Activated T-cell treated with anti-CD3 and anti-CD28 coated beads, Interleukin-2, amount 50 U/mL, for 1 hour (primary cell): ENCODE data around the gene HLA-F.
A peak's percentile ranks its signal among the peaks of the same experiment; 100 is the strongest.

Experiments
- DNase-seq: peaks from one replicate; pipeline ENCODE4 v3.0.0-alpha.2; 2020

The HLA-F gene

GRCh38 chr6:29724937-29725869 is 2.0 kb downstream of the HLA-F start:
- DNase-seq, result no peak

- no peak for DNase-seq
Observed at GRCh38 chr6:29726001-29726400, 2.8 kb downstream of the HLA-F start.

- no peak for DNase-seq
Observed at GRCh38 chr6:29726571-29727194, 3.4 kb downstream of the HLA-F start.

GRCh38 chr6:29727637-29728036 is 4.4 kb downstream of the HLA-F start:
- no peak for DNase-seq

- no peak for DNase-seq
Observed at GRCh38 chr6:29728173-29728874, 5.1 kb downstream of the HLA-F start.

- DNase-seq, result no peak
Observed at GRCh38 chr6:29728875-29729270, 5.6 kb downstream of the HLA-F start.

GRCh38 chr6:29729774-29730328 is 6.6 kb downstream of the HLA-F start:
- DNase-seq, result no peak

- no peak for DNase-seq
Observed at GRCh38 chr6:29730575-29731126, 7.4 kb downstream of the HLA-F start.

- DNase-seq, result no peak
Observed at GRCh38 chr6:29731281-29731680, 8.0 kb downstream of the HLA-F start.

GRCh38 chr6:29733057-29733456 is 9.8 kb downstream of the HLA-F start:
- no peak for DNase-seq

GRCh38 chr6:29734046-29735018 is 11.1 kb downstream of the HLA-F start:
- DNase-seq, result no peak

GRCh38 chr6:29736563-29736962 is 13.3 kb downstream of the HLA-F start:
- DNase-seq, result no peak

- peak; percentile 68 for DNase-seq
Observed at GRCh38 chr6:29737707-29738630, 14.7 kb downstream of the HLA-F start.

GRCh38 chr6:29739136-29739881 is 16.1 kb downstream of the HLA-F start:
- DNase-seq, result no peak

GRCh38 chr6:29739882-29740261 is 16.6 kb downstream of the HLA-F start:
- no peak for DNase-seq

GRCh38 chr6:29741592-29741991 is 18.4 kb downstream of the HLA-F start:
- DNase-seq, result no peak

GRCh38 chr6:29742127-29742526 is 18.9 kb downstream of the HLA-F start:
- no peak for DNase-seq

GRCh38 chr6:29743025-29743424 is 19.8 kb downstream of the HLA-F start:
- DNase-seq, result no peak

- DNase-seq, result no peak
Observed at GRCh38 chr6:29743568-29743967, 20.3 kb downstream of the HLA-F start.

- DNase-seq, result no peak
Observed at GRCh38 chr6:29744131-29744530, 20.9 kb downstream of the HLA-F start.
